Mesenteric fat pad (tissue), 1 donor: ENCODE results near the gene RIBC1. TPM values are rescaled to one million over a fixed set of nuclear protein-coding genes. Genes with fewer than 3 reads are reported as not detected.

Experiments
- microRNA-seq: library from miRNA; unstranded; fragments of <30 nt; microRNA quantifications from one replicate; pipeline ENCODE4 v1.2.0, GENCODE V29; 2020; ENCODE audit warnings: borderline number of aligned reads
- total RNA-seq: library from RNA; stranded (reverse); fragmentation: NEBNext Ultra II Directional; extraction: Animal tissue kit (Norgen Biotek cat#: 25700); gene quantifications from one replicate; pipeline ENCODE4 v1.2.1, GENCODE V29; 2021
- donor health status: DM: yes; HTN: yes; CAD: no.

RIBC1 gene
- total RNA-seq, 1 donor from 2014 or later, result 0.22 TPM

Small RNA genes lying within 50 kb of the gene (microRNA-seq; reads per million reads assigned to microRNA genes)
- gene MIR6857, result not detected

Other genes starting within 250 kb of the RIBC1 start
- gene KDM5C, start 197.7 kb upstream of the RIBC1 start, total RNA-seq, result 77.6 TPM
- 15.4 TPM for gene IQSEC2, start 141.3 kb upstream of the RIBC1 start, total RNA-seq
- 50.6 TPM for gene SMC1A, start 219 bp upstream of the RIBC1 start, total RNA-seq
- 77.7 TPM for gene HSD17B10, start 11.5 kb downstream of the RIBC1 start, total RNA-seq